Measurements from ENCODE around the gene PTN.

DNA sequence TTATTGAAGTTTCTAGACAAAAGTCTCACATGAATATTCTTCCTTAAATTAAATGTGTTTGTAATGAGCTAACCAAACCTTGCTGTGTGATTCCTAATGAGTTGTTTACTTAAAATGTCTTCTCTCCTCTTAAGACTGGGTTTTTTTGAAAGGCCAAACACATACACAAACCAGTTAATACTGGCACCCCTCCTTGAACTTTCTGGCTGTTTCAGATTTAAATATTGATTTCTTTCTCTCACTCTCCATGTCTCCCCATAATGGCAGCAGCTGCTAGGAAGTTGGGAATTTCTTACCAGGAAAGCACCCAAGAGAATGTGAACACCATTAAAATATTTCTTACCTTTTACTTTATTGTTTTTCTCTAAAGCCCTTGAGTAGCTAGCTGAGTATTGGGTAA lies 11.4 kb upstream of the PTN start:
- TF ChIP-seq, protein P1, sequence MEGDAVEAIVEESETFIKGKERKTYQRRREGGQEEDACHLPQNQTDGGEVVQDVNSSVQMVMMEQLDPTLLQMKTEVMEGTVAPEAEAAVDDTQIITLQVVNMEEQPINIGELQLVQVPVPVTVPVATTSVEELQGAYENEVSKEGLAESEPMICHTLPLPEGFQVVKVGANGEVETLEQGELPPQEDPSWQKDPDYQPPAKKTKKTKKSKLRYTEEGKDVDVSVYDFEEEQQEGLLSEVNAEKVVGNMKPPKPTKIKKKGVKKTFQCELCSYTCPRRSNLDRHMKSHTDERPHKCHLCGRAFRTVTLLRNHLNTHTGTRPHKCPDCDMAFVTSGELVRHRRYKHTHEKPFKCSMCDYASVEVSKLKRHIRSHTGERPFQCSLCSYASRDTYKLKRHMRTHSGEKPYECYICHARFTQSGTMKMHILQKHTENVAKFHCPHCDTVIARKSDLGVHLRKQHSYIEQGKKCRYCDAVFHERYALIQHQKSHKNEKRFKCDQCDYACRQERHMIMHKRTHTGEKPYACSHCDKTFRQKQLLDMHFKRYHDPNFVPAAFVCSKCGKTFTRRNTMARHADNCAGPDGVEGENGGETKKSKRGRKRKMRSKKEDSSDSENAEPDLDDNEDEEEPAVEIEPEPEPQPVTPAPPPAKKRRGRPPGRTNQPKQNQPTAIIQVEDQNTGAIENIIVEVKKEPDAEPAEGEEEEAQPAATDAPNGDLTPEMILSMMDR (IDR thresholded peaks at IDR 0.05; ENCODE audit: insufficient read depth, low read length, poor library complexity, severe bottlenecking): no peak
- TF ChIP-seq EZH2phosphoT487 (conservative IDR thresholded peaks at IDR 0.05; ENCODE audit: low read length): no peak

Data from SU-DHL-6 (cell line).